ENCODE measurements around the gene PTBP2. TPM values are rescaled to one million over a fixed set of nuclear protein-coding genes. Genes with fewer than 3 reads are reported as not detected.

PTBP2 gene
- total and polyA plus RNA-seq, 2 donors from 2014 or later, result 10.5 to 32.8 TPM

DNA sequence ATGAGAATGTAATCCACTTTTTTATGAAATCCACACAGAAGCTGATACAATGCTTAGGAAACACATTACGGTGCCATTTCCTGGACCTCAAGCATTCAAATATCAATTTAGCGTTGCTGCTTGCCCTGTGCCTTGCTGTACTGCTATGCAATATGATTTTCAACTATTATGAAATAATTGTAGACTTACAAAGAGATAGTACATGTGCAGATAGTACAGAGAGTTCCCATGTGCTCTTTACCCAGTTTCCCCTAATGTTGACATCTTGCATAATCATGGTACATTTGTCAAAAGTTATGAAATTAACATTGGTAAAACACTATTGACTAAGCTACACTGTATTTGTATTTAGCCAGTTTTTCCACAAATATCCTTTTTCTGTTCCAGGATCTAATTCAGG, 37.7 kb upstream of the PTBP2 start:
- no peak overlapping the region for H3K27ac ChIP-seq (ENCODE audit: low read depth in 2 of 2, low read length in 2 of 2)
- no peaks in the 10 kb centered on the region for H3K27me3 ChIP-seq (ENCODE audit: control insufficient read depth, insufficient read depth, low read length)
- DNase-seq (no peak), FAIRE-seq (no peak)
- intact Hi-C loops (cut with DNase I), result no loop called here
- TF ChIP-seq, protein P1, sequence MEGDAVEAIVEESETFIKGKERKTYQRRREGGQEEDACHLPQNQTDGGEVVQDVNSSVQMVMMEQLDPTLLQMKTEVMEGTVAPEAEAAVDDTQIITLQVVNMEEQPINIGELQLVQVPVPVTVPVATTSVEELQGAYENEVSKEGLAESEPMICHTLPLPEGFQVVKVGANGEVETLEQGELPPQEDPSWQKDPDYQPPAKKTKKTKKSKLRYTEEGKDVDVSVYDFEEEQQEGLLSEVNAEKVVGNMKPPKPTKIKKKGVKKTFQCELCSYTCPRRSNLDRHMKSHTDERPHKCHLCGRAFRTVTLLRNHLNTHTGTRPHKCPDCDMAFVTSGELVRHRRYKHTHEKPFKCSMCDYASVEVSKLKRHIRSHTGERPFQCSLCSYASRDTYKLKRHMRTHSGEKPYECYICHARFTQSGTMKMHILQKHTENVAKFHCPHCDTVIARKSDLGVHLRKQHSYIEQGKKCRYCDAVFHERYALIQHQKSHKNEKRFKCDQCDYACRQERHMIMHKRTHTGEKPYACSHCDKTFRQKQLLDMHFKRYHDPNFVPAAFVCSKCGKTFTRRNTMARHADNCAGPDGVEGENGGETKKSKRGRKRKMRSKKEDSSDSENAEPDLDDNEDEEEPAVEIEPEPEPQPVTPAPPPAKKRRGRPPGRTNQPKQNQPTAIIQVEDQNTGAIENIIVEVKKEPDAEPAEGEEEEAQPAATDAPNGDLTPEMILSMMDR (IDR thresholded peaks at IDR 0.05; ENCODE audit: borderline replicate concordance, extremely low read depth, insufficient read depth), result no peak
- no peak overlapping the region for H3K9ac ChIP-seq (ENCODE audit: low read length in 3 of 3)
- no peaks in the 10 kb centered on the region for H3K9me3 ChIP-seq (ENCODE audit: control insufficient read depth in 2 of 3, insufficient read depth in 1 of 3, low read length in 3 of 3)
- no peaks in the 10 kb centered on the region for H3K36me3 ChIP-seq (ENCODE audit: control insufficient read depth in 2 of 3, insufficient read depth in 3 of 3, low read length in 3 of 3)
- H3K4me1 ChIP-seq (ENCODE audit: control insufficient read depth in 2 of 3, insufficient read depth in 2 of 3, low read depth in 1 of 3, low read length in 3 of 3), result no peaks in the 10 kb centered on the region
- no peak overlapping the region for H3K4me3 ChIP-seq (ENCODE audit: low read length in 3 of 3)

DNA sequence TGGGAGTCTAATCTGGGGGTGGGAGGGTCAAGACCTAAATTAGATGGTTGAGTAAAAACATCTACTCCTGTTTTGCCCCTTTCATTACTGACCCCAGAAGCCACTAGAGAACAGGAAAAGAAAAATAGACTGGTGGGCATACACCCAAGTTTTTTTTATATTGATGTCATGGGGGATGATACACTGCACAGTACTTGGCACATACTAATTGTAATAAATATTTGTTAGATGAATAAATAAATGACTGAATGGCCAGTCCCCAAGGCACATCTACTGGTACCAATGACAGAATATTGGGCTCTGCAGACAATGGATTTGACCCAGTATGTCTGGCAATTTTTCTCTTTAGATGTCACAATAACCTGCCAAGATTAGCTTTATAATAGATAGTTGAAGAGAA, 36.8 kb upstream of the PTBP2 start:
- Histone ChIP-seq H3K9ac (ENCODE audit: low read length in 3 of 3) (no peak overlapping the region), H3K4me3 (ENCODE audit: low read length in 3 of 3) (no peak overlapping the region), H3K4me1 (ENCODE audit: control insufficient read depth in 2 of 3, insufficient read depth in 2 of 3, low read depth in 1 of 3, low read length in 3 of 3) (no peaks in the 10 kb centered on the region), H3K36me3 (ENCODE audit: control insufficient read depth in 2 of 3, insufficient read depth in 3 of 3, low read length in 3 of 3) (no peaks in the 10 kb centered on the region), H3K9me3 (ENCODE audit: control insufficient read depth in 2 of 3, insufficient read depth in 1 of 3, low read length in 3 of 3) (no peaks in the 10 kb centered on the region), H3K27ac (ENCODE audit: low read depth in 2 of 2, low read length in 2 of 2) (no peak overlapping the region), H3K27me3 (ENCODE audit: control insufficient read depth, insufficient read depth, low read length) (no peaks in the 10 kb centered on the region)
- DNase-seq (no peak), FAIRE-seq (no peak)
- TF ChIP-seq, protein P1 (IDR thresholded peaks at IDR 0.05; ENCODE audit: borderline replicate concordance, extremely low read depth, insufficient read depth), result no peak
- intact Hi-C loops (cut with DNase I), result no loop called here

DNA sequence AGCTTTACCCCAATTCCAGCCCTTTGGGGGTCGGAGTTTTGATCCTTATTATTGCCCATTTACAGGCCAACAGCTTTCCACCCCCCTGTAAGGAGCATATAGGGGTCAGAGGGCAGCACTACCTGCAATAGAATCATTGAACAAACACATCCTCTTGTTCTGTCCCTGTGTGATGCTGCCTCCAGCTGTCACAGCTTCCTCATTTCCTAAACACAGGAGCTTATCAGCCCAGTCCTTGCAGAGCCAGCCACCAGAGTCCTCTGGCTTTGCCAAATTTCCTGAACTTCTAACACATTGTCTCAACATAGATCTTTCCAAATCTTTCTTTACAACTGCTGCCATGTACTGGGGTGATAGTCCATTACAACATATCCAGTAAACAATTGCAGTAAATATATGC, 32.8 kb upstream of the PTBP2 start:
- H3K4me3 ChIP-seq (ENCODE audit: low read length in 3 of 3), result no peak overlapping the region
- H3K9ac ChIP-seq (ENCODE audit: low read length in 3 of 3), result no peak overlapping the region
- FAIRE-seq, result no peak
- no peaks in the 10 kb centered on the region for H3K4me1 ChIP-seq (ENCODE audit: control insufficient read depth in 2 of 3, insufficient read depth in 2 of 3, low read depth in 1 of 3, low read length in 3 of 3)
- H3K9me3 ChIP-seq (ENCODE audit: control insufficient read depth in 2 of 3, insufficient read depth in 1 of 3, low read length in 3 of 3), result no peaks in the 10 kb centered on the region
- no peak for DNase-seq
- intact Hi-C loops (cut with DNase I), result no loop called here
- TF ChIP-seq, protein P1 (IDR thresholded peaks at IDR 0.05; ENCODE audit: borderline replicate concordance, extremely low read depth, insufficient read depth), result no peak
- H3K27me3 ChIP-seq (ENCODE audit: control insufficient read depth, insufficient read depth, low read length), result no peaks in the 10 kb centered on the region
- H3K27ac ChIP-seq (ENCODE audit: low read depth in 2 of 2, low read length in 2 of 2), result no peak overlapping the region
- H3K36me3 ChIP-seq (ENCODE audit: control insufficient read depth in 2 of 3, insufficient read depth in 3 of 3, low read length in 3 of 3), result no peaks in the 10 kb centered on the region

DNA sequence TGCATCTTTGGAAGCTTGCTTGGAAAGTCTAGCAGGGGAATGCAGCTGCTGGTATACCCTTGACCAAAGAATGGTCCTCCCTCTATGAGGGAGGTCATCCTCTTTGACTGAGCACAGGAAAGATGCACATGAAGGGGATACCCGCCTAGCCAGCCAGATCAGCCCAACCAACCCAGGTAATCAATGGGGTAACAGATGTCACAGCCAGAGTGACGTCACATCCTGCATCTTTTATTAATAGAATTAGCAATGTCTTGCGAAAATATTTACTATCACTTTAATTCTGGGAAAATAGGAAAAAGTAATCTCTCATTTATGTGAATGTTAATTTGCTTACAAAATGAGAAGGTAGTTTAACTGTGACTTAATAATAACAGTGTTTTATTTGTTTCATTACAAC, 25.6 kb upstream of the PTBP2 start:
- intact Hi-C loops (cut with DNase I), result no loop called here
- Histone ChIP-seq H3K9me3 (ENCODE audit: control insufficient read depth in 2 of 3, insufficient read depth in 1 of 3, low read length in 3 of 3) (no peaks in the 10 kb centered on the region), H3K27me3 (ENCODE audit: control insufficient read depth, insufficient read depth, low read length) (no peaks in the 10 kb centered on the region), H3K4me1 (ENCODE audit: control insufficient read depth in 2 of 3, insufficient read depth in 2 of 3, low read depth in 1 of 3, low read length in 3 of 3) (no peaks in the 10 kb centered on the region), H3K36me3 (ENCODE audit: control insufficient read depth in 2 of 3, insufficient read depth in 3 of 3, low read length in 3 of 3) (no peaks in the 10 kb centered on the region), H3K9ac (ENCODE audit: low read length in 3 of 3) (no peak overlapping the region), H3K27ac (ENCODE audit: low read depth in 2 of 2, low read length in 2 of 2) (no peak overlapping the region), H3K4me3 (ENCODE audit: low read length in 3 of 3) (no peak overlapping the region)
- FAIRE-seq, result no peak
- TF ChIP-seq, protein P1 (IDR thresholded peaks at IDR 0.05; ENCODE audit: borderline replicate concordance, extremely low read depth, insufficient read depth), result no peak
- no peak for DNase-seq

Measured in kidney (tissue), 14 donors.